Femur (tissue), 1 donor: ENCODE results near the gene PMVK.
"Not testable (repeated sequence)": the region's sequence is repeated elsewhere in the genome, so short reads cannot be mapped to it uniquely, and the experiment has no call there.

ENCODE experiments used
- DNase-seq: peaks from one replicate; pipeline ENCODE4 v3.0.0-alpha.2; 2017

The PMVK gene

GRCh38 chr1:154936555-154937084 lies at the start of gene PMVK:
Gene PMVK, minus strand, starts transcription at chr1:154936719. Its CDS starts 34 bp downstream, at chr1:154936685.
- DNase-seq: peak; percentile 96

GRCh38 chr1:154983776-154984466 lies 47.4 kb upstream of the PMVK start:
- DNase-seq: no peak

DNA sequence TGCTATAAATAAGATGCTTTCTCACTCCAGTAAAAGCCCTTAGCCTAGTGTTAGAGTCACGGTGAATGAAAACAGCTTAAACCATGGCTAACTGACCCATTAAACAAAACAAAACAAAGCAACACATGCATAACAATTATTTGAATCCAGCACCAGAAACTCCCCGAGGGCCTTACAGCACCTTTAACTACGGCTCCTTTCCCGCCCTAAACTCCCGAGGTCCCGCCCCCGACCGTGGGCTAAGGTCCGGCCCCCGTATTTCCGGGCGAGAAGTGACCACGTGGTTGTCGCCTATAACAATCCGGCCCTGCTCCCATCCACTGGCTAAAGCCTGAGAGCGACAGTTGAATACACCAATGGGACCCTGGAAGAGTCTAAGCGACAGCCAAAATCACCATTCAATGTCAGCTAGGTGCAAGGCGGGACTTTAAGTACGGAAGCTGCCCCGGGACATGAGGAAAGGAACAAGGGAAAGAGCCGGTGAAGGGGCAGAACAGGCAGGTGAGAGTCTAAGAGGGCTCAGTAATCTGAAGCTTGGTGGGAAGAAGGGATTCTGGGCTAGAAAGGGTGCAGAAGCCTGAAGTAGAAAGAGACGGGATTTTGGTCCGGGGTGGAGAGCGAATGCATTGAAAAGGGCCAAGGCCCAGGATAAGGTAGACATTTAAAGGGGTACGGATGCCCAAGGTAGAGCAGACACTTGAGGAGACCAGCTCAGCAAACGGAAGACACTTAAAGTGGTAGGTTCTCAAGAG lies 46.6 kb upstream of the PMVK start, which contains the start of gene FLAD1:
TSS of gene FLAD1 (plus strand) at position 448 of the 752 bp plus-strand sequence. CDS start 351 bp downstream, outside the sequence.
- peak; percentile 99 for DNase-seq

DNA sequence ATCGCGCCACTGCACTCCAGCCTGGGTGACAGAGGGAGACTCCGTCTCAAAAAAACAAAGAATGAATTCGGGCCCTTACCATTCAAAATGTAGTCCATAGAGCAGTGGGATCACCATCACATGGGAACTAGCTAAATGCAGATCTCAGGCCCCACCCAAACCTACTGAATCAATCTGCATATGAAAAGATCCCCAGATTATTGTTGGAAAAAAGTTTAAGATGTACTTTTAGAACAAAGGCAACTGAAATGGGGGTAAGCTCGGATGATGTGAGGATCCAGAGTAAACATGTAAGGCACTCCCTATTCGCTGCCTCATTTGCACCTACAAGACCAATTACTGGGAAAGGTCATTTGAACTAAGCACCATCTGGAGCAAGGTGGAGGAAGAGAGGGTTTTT lies 45.8 kb upstream of the PMVK start:
- DNase-seq: no peak

DNA sequence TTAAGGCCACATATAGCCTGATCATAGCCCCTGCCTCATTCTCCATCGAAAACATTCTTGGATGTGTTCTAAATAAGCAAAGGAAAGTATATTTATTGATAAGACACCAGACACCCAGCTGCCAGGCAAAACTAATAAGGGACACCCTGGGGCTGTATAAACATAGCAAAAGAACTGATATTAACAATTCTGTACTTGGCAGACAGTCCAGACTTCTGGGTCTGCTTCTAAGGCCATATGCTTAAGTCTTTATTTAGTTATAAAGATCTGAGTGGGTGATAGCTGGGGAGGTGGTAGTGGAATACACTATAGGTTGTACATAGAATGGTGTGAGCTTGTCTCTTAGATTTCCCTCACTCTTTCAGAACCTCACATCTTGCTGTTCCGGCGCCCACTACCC lies 41.8 kb upstream of the PMVK start:
- DNase-seq: no peak

GRCh38 chr1:154977762-154978161 lies 41.2 kb upstream of the PMVK start:
- not testable (repeated sequence) for DNase-seq

GRCh38 chr1:154975409-154976059 lies 39.0 kb upstream of the PMVK start:
- peak; percentile 77 for DNase-seq

GRCh38 chr1:154974808-154975408 lies 38.4 kb upstream of the PMVK start:
- DNase-seq: peak; percentile 97

DNA sequence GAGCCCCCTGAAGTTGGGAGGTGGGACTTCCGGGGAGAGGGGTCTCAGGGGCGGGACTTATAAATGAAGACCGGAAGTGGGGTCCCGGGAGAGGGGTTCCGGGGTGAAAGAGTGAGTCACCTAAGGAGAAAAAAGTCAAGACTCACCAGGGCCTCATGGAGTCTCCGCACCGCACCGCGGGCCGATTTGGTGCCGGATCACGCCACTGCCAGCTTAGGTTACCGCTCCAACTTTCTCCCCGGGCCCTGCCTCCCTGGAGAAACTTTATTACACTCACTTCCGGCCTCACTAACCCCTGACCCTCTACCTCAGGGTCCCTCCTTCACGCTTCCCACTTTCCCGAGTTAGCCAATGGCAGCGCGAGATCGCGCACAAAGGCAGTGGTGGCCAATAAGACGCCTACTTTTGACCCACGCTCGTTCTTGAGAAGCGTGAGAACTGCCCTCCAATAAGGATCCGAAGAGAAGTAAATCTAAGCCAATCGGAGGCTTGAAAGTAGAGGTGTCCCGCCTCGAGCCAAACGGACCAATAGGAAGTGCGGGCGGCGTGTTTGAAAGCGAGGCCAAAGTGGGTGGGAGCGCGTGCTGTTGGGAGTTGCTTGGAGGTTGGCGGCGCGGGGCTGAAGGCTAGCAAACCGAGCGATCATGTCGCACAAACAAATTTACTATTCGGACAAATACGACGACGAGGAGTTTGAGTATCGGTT lies 37.7 kb upstream of the PMVK start, which contains the start of gene CKS1B:
TSS of gene CKS1B (plus strand) at position 580 of the 706 bp plus-strand sequence. CDS start at position 645, 65 bp downstream.
- DNase-seq: peak; percentile 99

GRCh38 chr1:154973344-154974101 lies 37.0 kb upstream of the PMVK start:
- peak; percentile 97 for DNase-seq

GRCh38 chr1:154972517-154973343 lies 36.2 kb upstream of the PMVK start:
- DNase-seq: peak; percentile 86

GRCh38 chr1:154972213-154972516 lies 35.6 kb upstream of the PMVK start:
- DNase-seq: no peak

GRCh38 chr1:154971341-154971998 lies 35.0 kb upstream of the PMVK start:
- DNase-seq: no peak

DNA sequence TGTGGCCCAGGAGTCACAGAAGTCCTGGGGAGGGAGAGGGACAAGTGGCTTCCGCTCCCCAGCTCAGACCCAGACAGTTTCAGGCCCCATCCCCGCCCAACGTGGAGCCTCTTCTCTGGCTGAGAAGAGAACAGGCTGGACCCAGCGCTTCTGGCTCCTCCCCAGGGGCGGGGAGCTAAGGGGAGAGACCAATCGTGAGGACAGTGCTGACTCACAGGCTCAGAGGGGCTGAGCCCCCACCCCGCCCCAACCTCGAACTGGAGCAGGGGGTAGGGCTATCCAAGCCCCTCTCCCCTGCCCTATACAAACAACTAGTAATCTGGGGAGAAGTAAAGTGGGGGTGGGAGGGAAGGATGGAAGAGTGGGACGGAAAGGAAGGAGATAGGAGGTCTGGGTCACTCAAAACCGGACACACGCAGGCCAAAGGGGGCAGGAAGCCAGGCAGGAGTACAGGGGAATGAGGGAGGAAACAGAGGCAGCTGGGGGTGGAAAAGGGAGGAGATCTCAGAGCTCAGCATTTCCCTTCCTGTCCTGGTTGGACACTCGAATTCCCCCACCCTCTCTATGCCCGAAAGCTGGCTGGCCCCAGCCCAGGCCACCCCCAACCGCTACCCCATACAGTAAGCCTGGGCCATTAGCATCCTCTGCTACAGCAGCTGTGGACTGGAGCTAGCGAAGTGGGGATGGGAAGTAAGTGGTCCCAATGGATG lies 34.3 kb upstream of the PMVK start, which contains the start of gene SHC1:
TSS of gene SHC1 (minus strand) at position 117 of the 710 bp plus-strand sequence. CDS start 221 bp downstream, outside the sequence.
- DNase-seq: peak; percentile 97

GRCh38 chr1:154969860-154970452 lies 33.4 kb upstream of the PMVK start:
- DNase-seq: peak; percentile 57

DNA sequence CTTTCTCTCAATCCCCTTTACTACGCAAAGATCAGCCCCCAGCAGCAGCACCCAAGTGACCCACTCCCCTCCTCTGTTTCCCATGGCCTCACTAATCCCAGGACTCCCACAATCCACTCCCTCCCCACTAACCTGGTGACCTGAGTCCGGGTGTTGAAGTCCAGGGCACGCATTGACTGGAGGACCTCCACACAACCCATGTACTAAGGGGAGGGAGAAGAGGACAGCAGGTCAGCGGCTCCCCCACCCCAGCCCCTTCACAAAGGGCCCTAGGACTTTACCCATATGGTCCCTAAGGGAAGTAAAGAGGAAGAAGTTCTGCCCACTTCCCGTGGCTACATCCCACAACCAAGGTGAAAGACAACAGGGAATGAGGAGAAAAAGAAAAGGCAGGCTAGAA lies 32.7 kb upstream of the PMVK start:
- DNase-seq: no peak

DNA sequence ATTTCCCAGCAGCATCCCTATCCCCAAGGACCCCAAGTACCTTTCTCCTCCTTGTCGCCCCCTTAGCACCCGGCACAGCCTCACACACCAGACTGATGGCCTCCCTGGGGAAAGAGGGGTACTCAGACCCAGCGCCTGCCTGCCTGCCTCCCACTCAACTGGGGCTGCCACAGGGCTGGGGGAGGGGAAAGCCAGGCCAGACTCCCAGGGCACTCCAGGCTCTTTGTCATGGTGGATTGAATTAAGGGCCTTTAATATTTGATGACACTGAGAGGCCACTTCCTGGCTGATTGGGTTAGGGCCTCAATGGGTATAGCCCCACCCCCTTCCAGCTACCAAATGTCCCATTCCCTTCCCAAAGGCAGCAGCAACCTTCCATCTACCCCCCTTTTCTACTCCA lies 32.2 kb upstream of the PMVK start:
- no peak for DNase-seq

DNA sequence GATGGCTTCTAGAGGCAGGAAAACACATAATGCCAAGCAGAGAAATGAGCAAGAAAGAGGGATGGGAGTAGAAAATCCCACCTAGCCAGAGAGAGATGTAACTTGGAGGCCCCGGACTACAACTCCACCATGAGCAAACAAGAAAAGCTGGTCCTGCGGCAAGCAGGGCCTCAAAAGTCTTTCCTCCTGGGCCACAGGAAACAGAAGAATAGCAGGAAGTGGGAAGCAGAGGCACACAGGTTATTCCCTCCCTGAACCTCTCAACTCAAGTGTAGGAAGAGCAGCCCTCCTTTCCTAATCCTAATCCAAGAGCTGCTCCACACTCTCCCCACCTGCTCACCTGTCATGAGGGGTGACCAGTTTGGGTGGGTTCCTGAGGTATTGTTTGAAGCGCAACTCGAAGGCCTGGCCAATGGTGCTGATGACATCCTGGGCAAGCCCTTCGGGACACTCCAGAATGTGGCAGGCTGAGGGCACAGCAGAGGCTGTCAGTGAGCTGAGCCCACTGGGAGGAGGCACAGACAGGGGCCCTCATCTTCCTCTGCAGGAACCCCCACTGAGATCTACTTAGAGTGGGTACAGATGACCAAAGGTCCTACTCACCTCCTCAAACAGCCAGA lies 30.9 kb upstream of the PMVK start:
- DNase-seq: no peak
